Mammary epithelial cell (primary cell): ENCODE data around the gene VWA5B1.

ENCODE experiments used
- EZH2 ChIP-seq: IDR thresholded peaks from 2 replicates; pipeline ENCODE4 v1.6.1; 2012; ENCODE audit warnings: low read length, inconsistent platforms, borderline replicate concordance
- TF ChIP-seq, protein P1 (sequence below), 2 donors: IDR thresholded peaks in 1 of 2; conservative IDR thresholded peaks in 1 of 2; 2 replicates each; pipeline ENCODE4 v1.5.1; 2011 to 2012; ENCODE audit warnings: inconsistent platforms in 2 of 2, low read length in 2 of 2, mild to moderate bottlenecking in 2 of 2, control low read depth in 1 of 2, low read depth in 1 of 2; ENCODE audit not compliant: insufficient read depth in 1 of 2; ENCODE audit errors: extremely low read depth in 1 of 2

DNA sequence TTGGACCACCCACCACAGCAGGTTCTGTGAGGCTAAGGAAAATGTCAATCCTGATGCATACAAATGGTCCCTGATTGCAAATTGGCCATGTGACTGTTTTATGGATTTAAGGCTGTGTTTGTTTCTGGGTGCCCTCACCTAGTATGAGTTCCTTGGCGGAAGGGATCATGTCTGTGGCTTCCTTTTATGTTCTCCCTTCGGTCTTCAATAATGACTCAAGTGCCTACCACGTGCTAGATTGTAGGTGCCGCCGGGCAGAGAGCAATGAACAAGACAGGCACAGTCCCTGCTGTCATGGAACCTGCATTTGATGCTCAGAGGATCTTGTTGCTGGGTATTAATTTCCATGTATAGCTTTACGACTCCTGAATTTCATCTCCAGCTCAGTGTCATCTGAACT is 9.8 kb upstream of the VWA5B1 start:
- TF ChIP-seq, protein P1, sequence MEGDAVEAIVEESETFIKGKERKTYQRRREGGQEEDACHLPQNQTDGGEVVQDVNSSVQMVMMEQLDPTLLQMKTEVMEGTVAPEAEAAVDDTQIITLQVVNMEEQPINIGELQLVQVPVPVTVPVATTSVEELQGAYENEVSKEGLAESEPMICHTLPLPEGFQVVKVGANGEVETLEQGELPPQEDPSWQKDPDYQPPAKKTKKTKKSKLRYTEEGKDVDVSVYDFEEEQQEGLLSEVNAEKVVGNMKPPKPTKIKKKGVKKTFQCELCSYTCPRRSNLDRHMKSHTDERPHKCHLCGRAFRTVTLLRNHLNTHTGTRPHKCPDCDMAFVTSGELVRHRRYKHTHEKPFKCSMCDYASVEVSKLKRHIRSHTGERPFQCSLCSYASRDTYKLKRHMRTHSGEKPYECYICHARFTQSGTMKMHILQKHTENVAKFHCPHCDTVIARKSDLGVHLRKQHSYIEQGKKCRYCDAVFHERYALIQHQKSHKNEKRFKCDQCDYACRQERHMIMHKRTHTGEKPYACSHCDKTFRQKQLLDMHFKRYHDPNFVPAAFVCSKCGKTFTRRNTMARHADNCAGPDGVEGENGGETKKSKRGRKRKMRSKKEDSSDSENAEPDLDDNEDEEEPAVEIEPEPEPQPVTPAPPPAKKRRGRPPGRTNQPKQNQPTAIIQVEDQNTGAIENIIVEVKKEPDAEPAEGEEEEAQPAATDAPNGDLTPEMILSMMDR (conservative IDR thresholded peaks at IDR 0.05 in 1 of 2, IDR thresholded peaks at IDR 0.05 in 1 of 2; ENCODE audit: extremely low read depth in 1 of 2, insufficient read depth in 1 of 2, low read depth in 1 of 2, low read length in 2 of 2): no peak
- no peak for TF ChIP-seq EZH2
